ENCODE measurements around the gene ALAS1. TPM values are rescaled to one million over a fixed set of nuclear protein-coding genes. Genes with fewer than 3 reads are reported as not detected.
"Not testable (repeated sequence)": the region's sequence is repeated elsewhere in the genome, so short reads cannot be mapped to it uniquely, and the experiment has no call there.

The ALAS1 gene
- 24.8 and 41.6 TPM in 2 replicates for total RNA-seq (2014; rRNA removed; shearing (Covaris generic); ENCODE audit: low replicate concordance)

- Histone ChIP-seq H4K20me1 (ENCODE audit: insufficient read depth, low read depth, low read length) (no peaks in the 10 kb centered on the region; the same call in 1 of the 2 replicates), H3K27ac (ENCODE audit: low read length) (peak within 1 kb of the TSS; percentile 66), H3K36me3 (ENCODE audit: insufficient read depth, low read length) (peaks cover 15% of the 10 kb centered on the region; the same call in 1 of the 2 replicates), H3K4me2 (ENCODE audit: low read depth, low read length, poor library complexity, severe bottlenecking) (peak within 1 kb of the TSS; percentile 92), H3K4me1 (ENCODE audit: low read length) (peaks cover 48% of the 10 kb centered on the region), H3K27me3 (ENCODE audit: low read length) (no peaks in the 10 kb centered on the region), H3K9me2 (replicated peaks; ENCODE audit: insufficient read depth, low read length) (no peaks in the 10 kb centered on the region), H3K9me3 (ENCODE audit: low read length) (no peaks in the 10 kb centered on the region), H3K79me2 (ENCODE audit: low read length) (peaks cover 21% of the 10 kb centered on the region), H3K4me3 (ENCODE audit: low read length) (peak within 1 kb of the TSS; percentile 97), H2AFZ (ENCODE audit: low read length) (peak within 1 kb of the TSS; percentile 73; the same call in 1 of the 2 replicates), H3K9ac (ENCODE audit: low read length) (peak within 1 kb of the TSS; percentile 97)
- peak; percentile 94 for DNase-seq
These were observed at the start of gene ALAS1 for GRCh38 chr3:52197842-52198625. TSS of gene ALAS1 (plus strand) at chr3:52198160. CDS start at chr3:52199242, 1,082 bp downstream.

- Histone ChIP-seq H4K20me1 (ENCODE audit: insufficient read depth, low read depth, low read length) (no peaks in the 10 kb centered on the region), H3K27me3 (ENCODE audit: low read length) (no peaks in the 10 kb centered on the region), H3K9me2 (replicated peaks; ENCODE audit: insufficient read depth, low read length) (no peaks in the 10 kb centered on the region), H3K36me3 (ENCODE audit: insufficient read depth, low read length) (no peaks in the 10 kb centered on the region), H3K9me3 (ENCODE audit: low read length) (no peaks in the 10 kb centered on the region), H3K9ac (ENCODE audit: low read length) (no peak overlapping the region), H3K4me3 (ENCODE audit: low read length) (no peak overlapping the region), H3K4me2 (ENCODE audit: low read depth, low read length, poor library complexity, severe bottlenecking) (no peak overlapping the region), H2AFZ (ENCODE audit: low read length) (no peak overlapping the region), H3K79me2 (ENCODE audit: low read length) (peaks cover 15% of the 10 kb centered on the region), H3K27ac (ENCODE audit: low read length) (no peak overlapping the region), H3K4me1 (ENCODE audit: low read length) (peaks cover 13% of the 10 kb centered on the region)
- no peak for DNase-seq
These were observed 48.9 kb upstream of the ALAS1 start for GRCh38 chr3:52149021-52149420.

GRCh38 chr3:52149726-52150125, 48.2 kb upstream of the ALAS1 start:
- Histone ChIP-seq H2AFZ (ENCODE audit: low read length) (no peak overlapping the region), H3K9me2 (replicated peaks; ENCODE audit: insufficient read depth, low read length) (no peaks in the 10 kb centered on the region), H3K4me2 (ENCODE audit: low read depth, low read length, poor library complexity, severe bottlenecking) (no peak overlapping the region), H3K27ac (ENCODE audit: low read length) (no peak overlapping the region), H3K27me3 (ENCODE audit: low read length) (no peaks in the 10 kb centered on the region), H3K79me2 (ENCODE audit: low read length) (peaks cover 15% of the 10 kb centered on the region), H4K20me1 (ENCODE audit: insufficient read depth, low read depth, low read length) (no peaks in the 10 kb centered on the region), H3K9ac (ENCODE audit: low read length) (no peak overlapping the region), H3K4me1 (ENCODE audit: low read length) (peaks cover 12% of the 10 kb centered on the region), H3K4me3 (ENCODE audit: low read length) (no peak overlapping the region), H3K36me3 (ENCODE audit: insufficient read depth, low read length) (no peaks in the 10 kb centered on the region), H3K9me3 (ENCODE audit: low read length) (no peaks in the 10 kb centered on the region)
- no peak for DNase-seq

- Histone ChIP-seq H3K9me2 (replicated peaks; ENCODE audit: insufficient read depth, low read length) (no peaks in the 10 kb centered on the region), H2AFZ (ENCODE audit: low read length) (no peak overlapping the region), H3K27me3 (ENCODE audit: low read length) (no peaks in the 10 kb centered on the region), H4K20me1 (ENCODE audit: insufficient read depth, low read depth, low read length) (no peaks in the 10 kb centered on the region), H3K27ac (ENCODE audit: low read length) (no peak overlapping the region), H3K9me3 (ENCODE audit: low read length) (no peaks in the 10 kb centered on the region), H3K36me3 (ENCODE audit: insufficient read depth, low read length) (no peaks in the 10 kb centered on the region), H3K4me3 (ENCODE audit: low read length) (no peak overlapping the region), H3K4me1 (ENCODE audit: low read length) (peaks cover 17% of the 10 kb centered on the region), H3K9ac (ENCODE audit: low read length) (no peak overlapping the region), H3K79me2 (ENCODE audit: low read length) (peaks cover 15% of the 10 kb centered on the region), H3K4me2 (ENCODE audit: low read depth, low read length, poor library complexity, severe bottlenecking) (no peak overlapping the region)
- no peak for DNase-seq
These were observed 47.6 kb upstream of the ALAS1 start for GRCh38 chr3:52150357-52150756.

- H3K36me3 ChIP-seq (ENCODE audit: insufficient read depth, low read length) = no peaks in the 10 kb centered on the region
- no peak overlapping the region for H3K4me2 ChIP-seq (ENCODE audit: low read depth, low read length, poor library complexity, severe bottlenecking)
- H3K27ac ChIP-seq (ENCODE audit: low read length) = no peak overlapping the region
- DNase-seq = no peak
- H3K27me3 ChIP-seq (ENCODE audit: low read length) = no peaks in the 10 kb centered on the region
- H3K9me3 ChIP-seq (ENCODE audit: low read length) = no peaks in the 10 kb centered on the region
- peaks cover 15% of the 10 kb centered on the region for H3K79me2 ChIP-seq (ENCODE audit: low read length)
- H3K4me1 ChIP-seq (ENCODE audit: low read length) = peaks cover 17% of the 10 kb centered on the region
- H3K9me2 ChIP-seq (replicated peaks; ENCODE audit: insufficient read depth, low read length) = no peaks in the 10 kb centered on the region
- H4K20me1 ChIP-seq (ENCODE audit: insufficient read depth, low read depth, low read length) = no peaks in the 10 kb centered on the region
- H3K9ac ChIP-seq (ENCODE audit: low read length) = no peak overlapping the region
- H2AFZ ChIP-seq (ENCODE audit: low read length) = no peak overlapping the region
- no peak overlapping the region for H3K4me3 ChIP-seq (ENCODE audit: low read length)
These were observed 47.1 kb upstream of the ALAS1 start for GRCh38 chr3:52150860-52151259.

- Histone ChIP-seq H3K4me1 (ENCODE audit: low read length) (peaks cover 17% of the 10 kb centered on the region), H3K79me2 (ENCODE audit: low read length) (peaks cover 15% of the 10 kb centered on the region)
- not testable (repeated sequence) for H3K4me3 ChIP-seq (ENCODE audit: low read length); H3K36me3 ChIP-seq (ENCODE audit: insufficient read depth, low read length); H3K4me2 ChIP-seq (ENCODE audit: low read depth, low read length, poor library complexity, severe bottlenecking); H3K9ac ChIP-seq (ENCODE audit: low read length); H3K27ac ChIP-seq (ENCODE audit: low read length); H3K9me2 ChIP-seq (replicated peaks; ENCODE audit: insufficient read depth, low read length); H3K9me3 ChIP-seq (ENCODE audit: low read length); H4K20me1 ChIP-seq (ENCODE audit: insufficient read depth, low read depth, low read length); H2AFZ ChIP-seq (ENCODE audit: low read length); H3K27me3 ChIP-seq (ENCODE audit: low read length); DNase-seq
These were observed 46.0 kb upstream of the ALAS1 start for GRCh38 chr3:52151991-52152390.

GRCh38 chr3:52153389-52154096, 44.4 kb upstream of the ALAS1 start:
- H2AFZ ChIP-seq (ENCODE audit: low read length) = peak overlapping the region; percentile 92; the same call in 1 of the 2 replicates
- DNase-seq = peak; percentile 61
- no peaks in the 10 kb centered on the region for H3K9me3 ChIP-seq (ENCODE audit: low read length)

More at GRCh38 chr3:52153389-52154096, 44.4 kb upstream of the ALAS1 start:
- Histone ChIP-seq H4K20me1 (ENCODE audit: insufficient read depth, low read depth, low read length) (no peaks in the 10 kb centered on the region), H3K27me3 (ENCODE audit: low read length) (no peaks in the 10 kb centered on the region), H3K36me3 (ENCODE audit: insufficient read depth, low read length) (no peaks in the 10 kb centered on the region), H3K4me1 (ENCODE audit: low read length) (peaks cover 17% of the 10 kb centered on the region), H3K79me2 (ENCODE audit: low read length) (peaks cover 15% of the 10 kb centered on the region), H3K9me2 (replicated peaks; ENCODE audit: insufficient read depth, low read length) (no peaks in the 10 kb centered on the region), H3K9ac (ENCODE audit: low read length) (peak overlapping the region; percentile 83), H3K27ac (ENCODE audit: low read length) (peak overlapping the region; percentile 71), H3K4me2 (ENCODE audit: low read depth, low read length, poor library complexity, severe bottlenecking) (peak overlapping the region; percentile 77), H3K4me3 (ENCODE audit: low read length) (peak overlapping the region; percentile 79)
